H9 (cell line): ENCODE data around the gene RANBP9. TPM values are rescaled to one million over a fixed set of nuclear protein-coding genes. Genes with fewer than 3 reads are reported as not detected.

Experiments
- DNase-seq: peaks from one replicate; pipeline ENCODE4 v3.0.0-alpha.2; 2017
- H2AFZ ChIP-seq: one replicate; pipeline ENCODE4 v1.6.1; 2013; ENCODE audit warnings: mild to moderate bottlenecking, low read length, control low read depth, moderate library complexity
- H2AK5ac ChIP-seq: 2 replicates; pipeline ENCODE4 v1.6.1; 2013; ENCODE audit warnings: low read length, control low read depth, mixed read lengths; ENCODE audit not compliant: insufficient read length
- H2BK120ac ChIP-seq: one replicate; pipeline ENCODE4 v1.6.1; 2013; ENCODE audit warnings: low read depth, mild to moderate bottlenecking, low read length, control low read depth, inconsistent platforms; ENCODE audit not compliant: poor library complexity, severe bottlenecking
- H2BK12ac ChIP-seq: 2 replicates; pipeline ENCODE4 v1.6.1; 2013; ENCODE audit warnings: low read length, control low read depth, mixed read lengths, low read depth; ENCODE audit not compliant: insufficient read length
- H2BK15ac ChIP-seq: 2 replicates; pipeline ENCODE4 v1.6.1; 2013; ENCODE audit warnings: low read depth, low read length, control low read depth
- H2BK20ac ChIP-seq: one replicate; pipeline ENCODE4 v1.6.1; 2013; ENCODE audit warnings: low read depth, mild to moderate bottlenecking, low read length, control low read depth, inconsistent platforms; ENCODE audit not compliant: poor library complexity, severe bottlenecking
- H2BK5ac ChIP-seq: 2 replicates; pipeline ENCODE4 v1.6.1; 2013; ENCODE audit warnings: low read length, control low read depth, mixed read lengths; ENCODE audit not compliant: insufficient read length
- H3K14ac ChIP-seq: 2 replicates; pipeline ENCODE4 v1.6.1; 2013; ENCODE audit warnings: low read length, control low read depth; ENCODE audit not compliant: insufficient read depth
- H3K18ac ChIP-seq: 2 replicates; pipeline ENCODE4 v1.6.1; 2013; ENCODE audit warnings: low read depth, mild to moderate bottlenecking, mixed read lengths, low read length, control low read depth; ENCODE audit not compliant: insufficient read length
- H3K23ac ChIP-seq: 2 replicates; pipeline ENCODE4 v1.6.1; 2013; ENCODE audit warnings: low read length, control low read depth, mixed read lengths, low read depth; ENCODE audit not compliant: insufficient read length
- H3K23me2 ChIP-seq: 2 replicates; pipeline ENCODE4 v1.6.1; 2013; ENCODE audit warnings: low read depth, mild to moderate bottlenecking, mixed read lengths, low read length, control low read depth; ENCODE audit not compliant: insufficient read length, poor library complexity, severe bottlenecking
- H3K27ac ChIP-seq: 2 replicates; pipeline ENCODE4 v1.5.1; 2013; ENCODE audit warnings: low read length, control low read depth, mixed read lengths, low read depth; ENCODE audit not compliant: insufficient read length
- H3K27me3 ChIP-seq: 2 replicates; pipeline ENCODE4 v1.6.1; 2013; ENCODE audit warnings: low read length, control low read depth, inconsistent platforms; ENCODE audit not compliant: insufficient read depth
- H3K4ac ChIP-seq: 2 replicates; pipeline ENCODE4 v1.6.1; 2013; ENCODE audit warnings: low read depth, mild to moderate bottlenecking, control low read depth, inconsistent platforms, low read length, moderate library complexity
- H3K4me1 ChIP-seq: 2 replicates; pipeline ENCODE4 v1.6.1; 2013; ENCODE audit warnings: low read length, control low read depth, inconsistent platforms; ENCODE audit not compliant: insufficient read depth
- H3K4me2 ChIP-seq: 2 replicates; pipeline ENCODE4 v1.6.1; 2013; ENCODE audit warnings: low read length, control low read depth, mixed read lengths; ENCODE audit not compliant: insufficient read length, insufficient read depth
- H3K56ac ChIP-seq: 2 replicates; pipeline ENCODE4 v1.6.1; 2013; ENCODE audit warnings: low read depth, mild to moderate bottlenecking, mixed read lengths, low read length, control low read depth; ENCODE audit not compliant: insufficient read length
- H3K79me1 ChIP-seq: 2 replicates; pipeline ENCODE4 v1.6.1; 2013; ENCODE audit warnings: low read depth, mild to moderate bottlenecking, moderate library complexity, low read length, control low read depth, inconsistent platforms; ENCODE audit not compliant: insufficient read depth, poor library complexity, severe bottlenecking
- H3K79me2 ChIP-seq: 2 replicates; pipeline ENCODE4 v1.6.1; 2013; ENCODE audit warnings: low read length, control low read depth, inconsistent platforms; ENCODE audit not compliant: insufficient read depth
- H3K9ac ChIP-seq: 2 replicates; pipeline ENCODE4 v1.6.1; 2013; ENCODE audit warnings: low read length, control low read depth, mixed read lengths; ENCODE audit not compliant: insufficient read length; ENCODE audit errors: extremely low read depth
- H3K9me3 ChIP-seq: one replicate; pipeline ENCODE4 v1.6.1; 2013; ENCODE audit warnings: low read depth, low read length, inconsistent platforms; ENCODE audit not compliant: control insufficient read depth
- H3T11ph ChIP-seq: one replicate; pipeline ENCODE4 v1.6.1; 2013; ENCODE audit warnings: mild to moderate bottlenecking, low read length, control low read depth, inconsistent platforms
- H4K20me1 ChIP-seq: one replicate; pipeline ENCODE4 v1.6.1; 2013; ENCODE audit not compliant: control insufficient read depth, insufficient read length, insufficient read depth
- H4K5ac ChIP-seq: 2 replicates; pipeline ENCODE4 v1.6.1; 2013; ENCODE audit warnings: low read depth, mild to moderate bottlenecking, mixed read lengths, low read length, control low read depth; ENCODE audit not compliant: insufficient read length
- H4K8ac ChIP-seq: replicated peaks from 2 replicates; pipeline ENCODE4 v1.6.1; 2013; ENCODE audit warnings: low read length, control low read depth, mixed read lengths, low read depth; ENCODE audit not compliant: insufficient read length
- H4K91ac ChIP-seq: 2 replicates; pipeline ENCODE4 v1.6.1; 2013; ENCODE audit warnings: low read depth, mild to moderate bottlenecking, moderate library complexity, mixed read lengths, low read length, control low read depth; ENCODE audit not compliant: insufficient read length
- H3K27ac Mint-ChIP-seq, 3 experiments: 2 replicates in 2 of 3; 3 replicates in 1 of 3; pipeline ENCODE4 v1.8.0; 2020 to 2021; ENCODE audit warnings: mixed read lengths in 3 of 3, mild to moderate bottlenecking in 1 of 3, moderate library complexity in 1 of 3
- H3K27me3 Mint-ChIP-seq: 2 replicates; pipeline ENCODE4 v1.8.0; 2021; ENCODE audit warnings: low read depth, mild to moderate bottlenecking, moderate library complexity, mixed read lengths
- H3K36me3 Mint-ChIP-seq, 3 experiments: 2 replicates in 2 of 3; 3 replicates in 1 of 3; pipeline ENCODE4 v1.8.0; 2020 to 2021; ENCODE audit warnings: low read depth in 3 of 3, mixed read lengths in 3 of 3; ENCODE audit not compliant: insufficient read depth in 1 of 3
- H3K4me1 Mint-ChIP-seq, 2 experiments: 2 replicates each; pipeline ENCODE4 v1.8.0; 2020; ENCODE audit warnings: mixed read lengths in 2 of 2
- H3K4me3 Mint-ChIP-seq, 2 experiments: 2 replicates in 1 of 2; 3 replicates in 1 of 2; pipeline ENCODE4 v1.8.0; 2020 to 2021; ENCODE audit warnings: mild to moderate bottlenecking in 2 of 2, mixed read lengths in 2 of 2, moderate library complexity in 1 of 2
- H3K9me3 Mint-ChIP-seq, 2 experiments: 2 replicates in 1 of 2; 3 replicates in 1 of 2; pipeline ENCODE4 v1.8.0; 2020; ENCODE audit warnings: mild to moderate bottlenecking in 2 of 2, mixed read lengths in 2 of 2, moderate library complexity in 1 of 2
- WGBS: extraction: QIAGEN DNeasy Blood & Tissue Kit; methylation state at CpG from one replicate; pipeline ENCODE4 v1.1.7; 2013; ENCODE audit warnings: missing lambda C conversion rate, low lambda C conversion rate, mixed read lengths; ENCODE audit not compliant: insufficient read length; ENCODE audit errors: extremely low coverage; 5-methylcytosine and 5-hydroxymethylcytosine counted together
- total RNA-seq: library from RNA; stranded (reverse); gene quantifications from 2 replicates; pipeline ENCODE4 v1.2.1, GENCODE V29; 2021
- TF ChIP-seq, protein P1 (sequence below): fragments of 200-600 bp; sonication (generic); conservative IDR thresholded peaks from 3 replicates; pipeline ENCODE4 v1.8.0; 2021; ENCODE audit warnings: antibody characterized with exemption, mild to moderate bottlenecking

Gene RANBP9
- total RNA-seq, 1 experiment from 2014 or later: 37.2 TPM

DNA sequence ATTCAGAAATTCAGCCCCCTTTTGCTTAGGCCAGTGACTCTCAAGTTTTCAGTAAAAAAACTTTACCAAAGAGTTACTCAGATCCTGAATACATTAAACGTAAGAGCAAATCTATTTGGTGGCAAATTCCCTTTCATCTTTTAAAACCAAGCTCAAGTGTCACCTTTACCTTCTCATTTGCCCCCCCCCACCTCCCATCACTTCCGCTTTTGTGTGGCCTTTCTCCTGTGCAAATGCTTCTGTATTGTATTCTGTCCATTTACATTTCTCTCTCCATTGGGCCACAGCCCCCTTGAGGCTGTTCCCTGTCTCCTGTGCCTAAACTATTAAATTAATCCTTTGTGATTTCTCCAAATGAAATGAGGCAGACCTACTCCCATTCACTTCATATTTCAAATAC lies 94.6 kb downstream of the RANBP9 start:
- peaks cover 18 to 24% of the 10 kb centered on the region in 2 experiments for H3K4me1 Mint-ChIP-seq
- no peak for DNase-seq
- H3K79me2 ChIP-seq: peaks cover 4% of the 10 kb centered on the region; the same call in 1 of the 2 replicates
- peaks cover 12 to 60% (median 49%) of the 10 kb centered on the region in 3 experiments; a peak in 6 of 7 replicates for H3K36me3 Mint-ChIP-seq
- H3T11ph ChIP-seq: no peak overlapping the region
- no peak overlapping the region for H3K27ac ChIP-seq
- H3K27me3 ChIP-seq: no peaks in the 10 kb centered on the region
- H2BK20ac ChIP-seq: no peak overlapping the region
- no peaks in the 10 kb centered on the region for H4K20me1 ChIP-seq
- H2BK120ac ChIP-seq: no peak overlapping the region
- H3K9me3 ChIP-seq: no peaks in the 10 kb centered on the region
- peaks cover 8% of the 10 kb centered on the region for H3K23me2 ChIP-seq
- peak overlapping the region in 1 of 3 experiments; percentile 34; a peak in 1 of 7 replicates for H3K27ac Mint-ChIP-seq
- no peak overlapping the region for H4K91ac ChIP-seq
- H3K14ac ChIP-seq: no peak overlapping the region
- no peak overlapping the region for H3K4ac ChIP-seq
- H2AK5ac ChIP-seq: no peak overlapping the region
- no peaks in the 10 kb centered on the region for H3K4me1 ChIP-seq
- H3K56ac ChIP-seq: no peak overlapping the region
- no peak overlapping the region for H2BK15ac ChIP-seq
- no CpG with 5 or more reads among the region's 2 CpGs for WGBS
- no peak overlapping the region for H2BK5ac ChIP-seq
- no peak overlapping the region for H2AFZ ChIP-seq
- H3K79me1 ChIP-seq: peaks cover 3% of the 10 kb centered on the region
- H3K23ac ChIP-seq: no peak overlapping the region
- H4K5ac ChIP-seq: no peak overlapping the region
- H3K9ac ChIP-seq: no peak overlapping the region
- H2BK12ac ChIP-seq: no peak overlapping the region
- no peaks in the 10 kb centered on the region; a peak in 1 of 5 replicates for H3K9me3 Mint-ChIP-seq
- H3K4me2 ChIP-seq: no peak overlapping the region
- TF ChIP-seq, protein P1, sequence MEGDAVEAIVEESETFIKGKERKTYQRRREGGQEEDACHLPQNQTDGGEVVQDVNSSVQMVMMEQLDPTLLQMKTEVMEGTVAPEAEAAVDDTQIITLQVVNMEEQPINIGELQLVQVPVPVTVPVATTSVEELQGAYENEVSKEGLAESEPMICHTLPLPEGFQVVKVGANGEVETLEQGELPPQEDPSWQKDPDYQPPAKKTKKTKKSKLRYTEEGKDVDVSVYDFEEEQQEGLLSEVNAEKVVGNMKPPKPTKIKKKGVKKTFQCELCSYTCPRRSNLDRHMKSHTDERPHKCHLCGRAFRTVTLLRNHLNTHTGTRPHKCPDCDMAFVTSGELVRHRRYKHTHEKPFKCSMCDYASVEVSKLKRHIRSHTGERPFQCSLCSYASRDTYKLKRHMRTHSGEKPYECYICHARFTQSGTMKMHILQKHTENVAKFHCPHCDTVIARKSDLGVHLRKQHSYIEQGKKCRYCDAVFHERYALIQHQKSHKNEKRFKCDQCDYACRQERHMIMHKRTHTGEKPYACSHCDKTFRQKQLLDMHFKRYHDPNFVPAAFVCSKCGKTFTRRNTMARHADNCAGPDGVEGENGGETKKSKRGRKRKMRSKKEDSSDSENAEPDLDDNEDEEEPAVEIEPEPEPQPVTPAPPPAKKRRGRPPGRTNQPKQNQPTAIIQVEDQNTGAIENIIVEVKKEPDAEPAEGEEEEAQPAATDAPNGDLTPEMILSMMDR: no peak
- no peak overlapping the region for H3K18ac ChIP-seq
- H3K27me3 Mint-ChIP-seq: peaks cover 3% of the 10 kb centered on the region; the same call in 1 of the 2 replicates
- H3K4me3 Mint-ChIP-seq: peak overlapping the region; percentile 99 to 100
- no peak overlapping the region for H4K8ac ChIP-seq
